HG02759 (cell line): ENCODE data around the gene TIAM2.

ENCODE experiments used
- ATAC-seq: cut with Tn5 transposase; IDR thresholded peaks from one replicate; pipeline ENCODE4 v1.9.1; 2021; ENCODE audit warnings: mild to moderate bottlenecking, moderate library complexity; ENCODE audit not compliant: unreplicated experiment

The TIAM2 gene

DNA sequence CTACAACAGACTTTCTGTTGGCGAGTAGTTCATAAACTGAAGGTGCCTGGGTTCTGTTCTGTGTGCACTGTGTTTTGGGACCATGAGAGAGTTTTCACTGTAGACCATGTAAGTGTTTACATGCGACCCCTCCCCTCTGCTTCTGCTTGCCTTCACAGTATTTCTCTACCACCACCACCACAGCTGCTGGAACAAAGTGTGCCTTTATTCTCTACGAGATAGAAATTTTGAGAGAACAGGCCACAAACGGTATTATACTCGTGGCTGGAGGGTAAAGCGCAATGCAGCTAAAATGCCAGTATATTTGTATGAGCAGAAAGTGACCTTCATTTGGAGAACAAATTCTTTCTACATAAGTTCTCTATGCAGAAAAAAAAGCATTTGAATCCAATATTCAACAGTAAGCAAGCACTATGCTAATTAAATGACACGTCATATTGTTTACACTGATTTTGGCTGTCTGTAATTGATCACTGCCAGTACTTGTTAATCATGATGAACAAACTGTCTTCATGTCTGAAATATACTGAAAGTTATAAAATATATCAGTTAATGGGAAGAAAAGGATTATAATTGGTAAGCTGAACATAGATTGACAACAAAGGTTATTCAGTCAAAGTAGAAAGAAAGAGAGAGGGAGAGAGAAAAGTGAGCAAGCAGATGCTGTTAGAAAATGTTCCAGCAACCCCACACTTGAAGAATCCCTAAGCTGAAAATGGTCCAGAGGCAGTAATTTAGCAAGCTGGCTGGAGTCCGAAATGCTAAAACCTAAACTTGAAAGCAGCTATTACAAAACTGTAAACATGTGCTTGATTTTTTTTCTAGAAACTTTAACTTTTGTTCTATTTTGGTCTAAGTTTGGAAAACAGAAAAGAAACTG is 277.5 kb downstream of the TIAM2 start:
- no peak for ATAC-seq

DNA sequence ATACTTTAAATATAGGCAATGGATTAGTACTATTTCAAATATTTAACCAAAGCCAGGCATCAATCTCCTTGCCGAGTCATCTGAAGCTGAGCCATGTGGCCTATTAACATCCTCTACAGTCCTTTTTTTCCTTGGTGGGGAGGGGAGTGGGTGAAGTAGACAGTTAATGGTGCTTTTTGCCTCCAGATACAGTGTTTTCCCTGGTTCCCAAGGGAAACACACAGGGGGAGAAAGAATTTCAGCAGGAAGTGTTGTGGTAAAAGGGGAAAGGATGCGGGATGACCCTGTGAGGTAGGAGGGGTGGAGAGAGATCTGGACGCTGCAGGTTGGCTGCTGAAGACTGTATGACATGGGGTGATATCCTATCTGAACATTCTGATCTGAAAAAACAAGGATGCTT is 278.3 kb downstream of the TIAM2 start:
- peak; percentile 56 for ATAC-seq

DNA sequence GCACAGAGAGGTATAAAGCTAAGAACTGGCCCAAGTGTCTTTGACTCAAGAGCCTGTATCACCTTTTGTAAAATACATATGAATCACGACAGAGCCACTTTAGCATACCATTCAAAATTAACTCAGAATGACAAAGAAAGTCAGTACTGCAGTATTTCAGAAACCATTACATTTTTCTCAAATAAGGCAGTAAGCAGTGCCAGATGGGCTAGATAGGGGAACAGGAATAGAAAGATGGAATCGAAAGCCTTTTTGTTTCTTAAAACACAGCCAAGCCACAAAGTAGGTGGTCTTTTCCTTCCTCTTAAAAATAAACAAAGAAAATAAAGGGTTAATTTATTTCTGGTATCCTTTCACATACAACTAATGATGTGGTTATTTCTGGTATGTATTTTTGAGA is 279.0 kb downstream of the TIAM2 start:
- ATAC-seq = no peak

DNA sequence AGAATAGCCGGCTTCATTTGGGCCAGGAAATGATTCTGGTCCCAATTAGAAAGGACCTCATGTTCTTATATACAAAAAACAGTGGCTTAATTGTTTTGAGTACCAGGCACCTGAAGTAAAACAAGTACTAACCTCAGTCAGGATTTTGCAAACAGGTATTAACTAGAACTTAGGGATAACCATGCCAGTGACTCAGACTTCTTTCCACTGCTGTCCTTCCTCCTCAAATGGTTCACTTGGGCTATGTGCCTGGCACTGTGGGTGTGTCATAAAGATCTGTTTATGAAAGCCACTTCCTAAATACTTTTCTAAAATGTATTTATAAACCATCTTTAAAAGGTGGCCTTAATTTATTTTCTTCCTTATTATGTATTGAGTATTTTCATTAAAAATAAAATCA is 279.4 kb downstream of the TIAM2 start:
- ATAC-seq = no peak

- no peak for ATAC-seq
These were observed 280.8 kb downstream of the TIAM2 start for GRCh38 chr6:155275808-155276480.

GRCh38 chr6:155276638-155277037 is 281.5 kb downstream of the TIAM2 start:
- ATAC-seq = no peak

- ATAC-seq = no peak
These were observed 283.4 kb downstream of the TIAM2 start for GRCh38 chr6:155278319-155279049.

DNA sequence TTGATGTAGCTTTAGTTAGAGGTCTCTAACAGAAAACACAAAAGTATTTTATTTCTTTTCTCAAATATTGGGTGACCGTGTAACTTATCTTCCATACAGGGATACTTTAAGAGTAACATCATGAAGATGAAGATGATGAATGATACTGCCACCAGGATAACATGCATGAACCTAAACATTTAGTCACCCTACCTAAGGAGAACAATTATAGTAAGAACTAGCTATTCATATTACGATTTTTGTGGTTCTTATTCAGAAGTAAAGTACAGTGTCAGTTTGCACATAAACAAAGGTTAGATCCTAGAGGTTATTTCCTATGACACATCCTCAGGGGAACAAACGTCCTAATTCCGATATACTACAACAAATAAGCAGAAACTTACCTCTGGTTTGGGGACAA is 289.7 kb downstream of the TIAM2 start:
- ATAC-seq = no peak

DNA sequence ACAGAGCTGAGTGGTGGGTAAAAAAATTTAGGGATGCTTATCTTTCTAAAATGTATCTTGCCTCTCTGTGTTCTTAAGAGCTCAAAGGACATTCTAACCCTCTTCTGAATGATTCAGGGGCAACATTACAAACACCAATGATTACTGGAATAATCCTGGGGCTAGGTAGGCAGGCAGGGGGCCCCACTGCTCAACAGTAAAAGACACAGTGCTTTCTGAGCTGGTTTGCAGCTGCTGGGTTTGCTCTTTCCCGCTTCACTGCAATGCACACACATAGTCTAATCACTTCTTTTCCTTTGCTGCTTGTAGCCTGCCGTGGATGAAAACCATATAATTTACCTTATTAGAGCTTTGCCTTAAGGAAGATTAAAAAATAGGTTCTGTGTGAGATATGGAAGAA is 292.6 kb downstream of the TIAM2 start:
- no peak for ATAC-seq

DNA sequence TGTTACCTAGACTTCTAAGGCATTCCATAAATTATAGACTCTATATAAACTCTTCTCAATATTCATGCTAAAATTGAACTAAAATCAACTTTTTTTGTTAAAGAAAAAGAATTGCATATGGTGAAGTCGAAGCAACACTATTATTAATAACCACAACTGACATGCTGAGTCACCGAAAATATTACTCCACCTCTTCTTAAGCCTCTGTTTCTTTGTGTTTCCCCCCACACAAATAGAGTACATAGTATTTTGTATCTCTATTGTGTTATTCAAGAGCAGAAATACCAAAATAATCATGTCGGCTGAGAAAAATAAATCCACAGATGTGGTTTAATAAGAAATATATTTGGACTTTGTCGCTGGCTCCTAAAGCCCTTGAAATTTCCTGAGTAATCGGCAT is 295.4 kb downstream of the TIAM2 start:
- no peak for ATAC-seq

GRCh38 chr6:155291291-155291690 is 296.2 kb downstream of the TIAM2 start:
- ATAC-seq = no peak

GRCh38 chr6:155292711-155293110 is 297.6 kb downstream of the TIAM2 start:
- ATAC-seq = no peak

DNA sequence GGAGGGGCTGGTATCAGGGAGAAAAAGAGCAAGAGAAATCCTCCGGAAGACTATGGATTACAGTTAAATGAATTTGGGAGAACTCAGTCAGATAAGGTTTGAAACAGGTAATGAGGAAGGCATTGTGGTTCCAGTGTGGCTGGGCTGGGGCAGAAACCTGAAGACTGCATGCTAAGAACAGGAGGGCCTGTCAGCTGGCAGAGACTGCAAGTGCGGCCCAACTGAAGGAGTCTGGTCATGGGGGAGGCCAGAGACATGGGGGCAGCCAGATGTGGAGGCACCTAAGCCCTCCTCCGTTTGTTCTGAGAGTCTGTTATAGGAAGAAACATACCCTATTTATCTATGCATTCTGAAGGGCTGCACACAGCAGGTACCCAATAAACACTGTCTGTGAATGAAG is 302.6 kb downstream of the TIAM2 start:
- ATAC-seq = no peak

GRCh38 chr6:155301867-155302266 is 306.8 kb downstream of the TIAM2 start:
- ATAC-seq = no peak

- ATAC-seq = no peak
These were observed 308.3 kb downstream of the TIAM2 start for GRCh38 chr6:155303361-155303870.

- no peak for ATAC-seq
These were observed 311.8 kb downstream of the TIAM2 start for GRCh38 chr6:155306958-155307357.
